ENCODE measurements around the gene GID8.

- no peak for TF ChIP-seq RNF2 (IDR thresholded peaks at IDR 0.05)
- no peak for TF ChIP-seq RFX5 (IDR thresholded peaks at IDR 0.05; ENCODE audit: low read depth, low read length)
- no peak for TF ChIP-seq SREBF2 (CRISPR knock-in tag; IDR thresholded peaks at IDR 0.05)
- TF ChIP-seq, protein P1, sequence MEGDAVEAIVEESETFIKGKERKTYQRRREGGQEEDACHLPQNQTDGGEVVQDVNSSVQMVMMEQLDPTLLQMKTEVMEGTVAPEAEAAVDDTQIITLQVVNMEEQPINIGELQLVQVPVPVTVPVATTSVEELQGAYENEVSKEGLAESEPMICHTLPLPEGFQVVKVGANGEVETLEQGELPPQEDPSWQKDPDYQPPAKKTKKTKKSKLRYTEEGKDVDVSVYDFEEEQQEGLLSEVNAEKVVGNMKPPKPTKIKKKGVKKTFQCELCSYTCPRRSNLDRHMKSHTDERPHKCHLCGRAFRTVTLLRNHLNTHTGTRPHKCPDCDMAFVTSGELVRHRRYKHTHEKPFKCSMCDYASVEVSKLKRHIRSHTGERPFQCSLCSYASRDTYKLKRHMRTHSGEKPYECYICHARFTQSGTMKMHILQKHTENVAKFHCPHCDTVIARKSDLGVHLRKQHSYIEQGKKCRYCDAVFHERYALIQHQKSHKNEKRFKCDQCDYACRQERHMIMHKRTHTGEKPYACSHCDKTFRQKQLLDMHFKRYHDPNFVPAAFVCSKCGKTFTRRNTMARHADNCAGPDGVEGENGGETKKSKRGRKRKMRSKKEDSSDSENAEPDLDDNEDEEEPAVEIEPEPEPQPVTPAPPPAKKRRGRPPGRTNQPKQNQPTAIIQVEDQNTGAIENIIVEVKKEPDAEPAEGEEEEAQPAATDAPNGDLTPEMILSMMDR (IDR thresholded peaks at IDR 0.05 in 2 of 3, conservative IDR thresholded peaks at IDR 0.05 in 1 of 3; ENCODE audit: insufficient read depth in 2 of 3, low read depth in 1 of 3, low read length in 3 of 3): no peak
- TF ChIP-seq GABPB1 (CRISPR knock-in tag; IDR thresholded peaks at IDR 0.05): no peak
- TF ChIP-seq BDP1 (IDR thresholded peaks at IDR 0.05; ENCODE audit: insufficient read depth, insufficient read length): no peak
- TF ChIP-seq MXI1 (IDR thresholded peaks at IDR 0.05; ENCODE audit: low read depth, low read length): no peak
- TF ChIP-seq ZBED1 (IDR thresholded peaks at IDR 0.05): no peak
These were observed 29.2 kb downstream of the GID8 start for GRCh38 chr20:62967149-62967501.
